A549 (cell line): ENCODE measurements around the gene VPS13D.

Experiments
- CHD4 ChIP-seq: fragments of 200-600 bp; sonication (generic); IDR thresholded peaks from 2 replicates; pipeline ENCODE4 v1.6.1; 2016; ENCODE audit warnings: antibody characterized with exemption, mild to moderate bottlenecking, borderline replicate concordance
- GATA3 ChIP-seq: IDR thresholded peaks from 2 replicates; pipeline ENCODE4 v1.6.1; 2012; ENCODE audit warnings: borderline replicate concordance
- NR3C1 ChIP-seq: fragments of >200 bp; sonication (Bioruptor Twin); formaldehyde crosslinking; IDR thresholded peaks from 3 replicates; pipeline ENCODE4 v1.6.1; 2017
- TF ChIP-seq, protein P1 (sequence below): fragments of >200 bp; sonication (Bioruptor Twin); formaldehyde crosslinking; IDR thresholded peaks from 3 replicates; pipeline ENCODE4 v1.5.1; 2016
- TF ChIP-seq, protein P2 (sequence below): fragments of 200-600 bp; sonication (generic); IDR thresholded peaks from 2 replicates; pipeline ENCODE4 v1.6.1; 2016; ENCODE audit warnings: antibody characterized with exemption, mild to moderate bottlenecking, moderate library complexity

DNA sequence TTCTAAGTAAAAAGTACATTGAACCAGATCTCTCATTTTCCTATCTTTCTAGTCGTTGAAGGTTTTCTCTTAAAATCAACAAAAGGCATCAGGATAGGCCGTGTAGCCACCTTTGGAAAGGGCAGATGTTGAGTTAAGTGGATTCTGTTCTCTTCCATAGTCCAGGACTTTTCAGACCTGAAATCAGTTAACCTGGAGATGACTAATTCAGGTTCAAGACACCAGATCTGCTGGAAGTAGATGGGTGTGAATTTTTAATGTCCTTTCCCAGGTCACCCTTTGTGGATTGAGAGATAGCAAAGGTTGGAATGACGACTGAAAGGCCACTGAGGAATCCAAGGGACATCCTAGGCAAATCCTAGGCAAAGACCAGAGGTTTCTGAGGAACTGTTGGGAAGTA, 215.4 kb downstream of the VPS13D start:
- TF ChIP-seq, protein P1, sequence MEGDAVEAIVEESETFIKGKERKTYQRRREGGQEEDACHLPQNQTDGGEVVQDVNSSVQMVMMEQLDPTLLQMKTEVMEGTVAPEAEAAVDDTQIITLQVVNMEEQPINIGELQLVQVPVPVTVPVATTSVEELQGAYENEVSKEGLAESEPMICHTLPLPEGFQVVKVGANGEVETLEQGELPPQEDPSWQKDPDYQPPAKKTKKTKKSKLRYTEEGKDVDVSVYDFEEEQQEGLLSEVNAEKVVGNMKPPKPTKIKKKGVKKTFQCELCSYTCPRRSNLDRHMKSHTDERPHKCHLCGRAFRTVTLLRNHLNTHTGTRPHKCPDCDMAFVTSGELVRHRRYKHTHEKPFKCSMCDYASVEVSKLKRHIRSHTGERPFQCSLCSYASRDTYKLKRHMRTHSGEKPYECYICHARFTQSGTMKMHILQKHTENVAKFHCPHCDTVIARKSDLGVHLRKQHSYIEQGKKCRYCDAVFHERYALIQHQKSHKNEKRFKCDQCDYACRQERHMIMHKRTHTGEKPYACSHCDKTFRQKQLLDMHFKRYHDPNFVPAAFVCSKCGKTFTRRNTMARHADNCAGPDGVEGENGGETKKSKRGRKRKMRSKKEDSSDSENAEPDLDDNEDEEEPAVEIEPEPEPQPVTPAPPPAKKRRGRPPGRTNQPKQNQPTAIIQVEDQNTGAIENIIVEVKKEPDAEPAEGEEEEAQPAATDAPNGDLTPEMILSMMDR: no peak
- TF ChIP-seq NR3C1 (no peak), CHD4 (no peak), GATA3 (no peak)
- TF ChIP-seq, protein P2, sequence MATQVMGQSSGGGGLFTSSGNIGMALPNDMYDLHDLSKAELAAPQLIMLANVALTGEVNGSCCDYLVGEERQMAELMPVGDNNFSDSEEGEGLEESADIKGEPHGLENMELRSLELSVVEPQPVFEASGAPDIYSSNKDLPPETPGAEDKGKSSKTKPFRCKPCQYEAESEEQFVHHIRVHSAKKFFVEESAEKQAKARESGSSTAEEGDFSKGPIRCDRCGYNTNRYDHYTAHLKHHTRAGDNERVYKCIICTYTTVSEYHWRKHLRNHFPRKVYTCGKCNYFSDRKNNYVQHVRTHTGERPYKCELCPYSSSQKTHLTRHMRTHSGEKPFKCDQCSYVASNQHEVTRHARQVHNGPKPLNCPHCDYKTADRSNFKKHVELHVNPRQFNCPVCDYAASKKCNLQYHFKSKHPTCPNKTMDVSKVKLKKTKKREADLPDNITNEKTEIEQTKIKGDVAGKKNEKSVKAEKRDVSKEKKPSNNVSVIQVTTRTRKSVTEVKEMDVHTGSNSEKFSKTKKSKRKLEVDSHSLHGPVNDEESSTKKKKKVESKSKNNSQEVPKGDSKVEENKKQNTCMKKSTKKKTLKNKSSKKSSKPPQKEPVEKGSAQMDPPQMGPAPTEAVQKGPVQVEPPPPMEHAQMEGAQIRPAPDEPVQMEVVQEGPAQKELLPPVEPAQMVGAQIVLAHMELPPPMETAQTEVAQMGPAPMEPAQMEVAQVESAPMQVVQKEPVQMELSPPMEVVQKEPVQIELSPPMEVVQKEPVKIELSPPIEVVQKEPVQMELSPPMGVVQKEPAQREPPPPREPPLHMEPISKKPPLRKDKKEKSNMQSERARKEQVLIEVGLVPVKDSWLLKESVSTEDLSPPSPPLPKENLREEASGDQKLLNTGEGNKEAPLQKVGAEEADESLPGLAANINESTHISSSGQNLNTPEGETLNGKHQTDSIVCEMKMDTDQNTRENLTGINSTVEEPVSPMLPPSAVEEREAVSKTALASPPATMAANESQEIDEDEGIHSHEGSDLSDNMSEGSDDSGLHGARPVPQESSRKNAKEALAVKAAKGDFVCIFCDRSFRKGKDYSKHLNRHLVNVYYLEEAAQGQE: no peak
